GM12865 (cell line): ENCODE measurements around the gene SDC1.
"Not testable (repeated sequence)": the region's sequence is repeated elsewhere in the genome, so short reads cannot be mapped to it uniquely, and the experiment has no call there.

Experiments used
- DNase-seq: peaks from one replicate; pipeline ENCODE4 v3.0.0; 2010; ENCODE audit warnings: low read depth
- H3K4me3 ChIP-seq: 2 replicates; pipeline ENCODE4 v1.5.1; 2011; ENCODE audit warnings: mild to moderate bottlenecking, low read depth, low read length, control low read depth
- TF ChIP-seq, protein P1 (sequence below): IDR thresholded peaks from 2 replicates; pipeline ENCODE4 v1.5.1; 2011; ENCODE audit warnings: low read length, control low read depth, low read depth, inconsistent platforms; ENCODE audit not compliant: insufficient read depth; ENCODE audit errors: missing control alignments

SDC1 gene

DNA sequence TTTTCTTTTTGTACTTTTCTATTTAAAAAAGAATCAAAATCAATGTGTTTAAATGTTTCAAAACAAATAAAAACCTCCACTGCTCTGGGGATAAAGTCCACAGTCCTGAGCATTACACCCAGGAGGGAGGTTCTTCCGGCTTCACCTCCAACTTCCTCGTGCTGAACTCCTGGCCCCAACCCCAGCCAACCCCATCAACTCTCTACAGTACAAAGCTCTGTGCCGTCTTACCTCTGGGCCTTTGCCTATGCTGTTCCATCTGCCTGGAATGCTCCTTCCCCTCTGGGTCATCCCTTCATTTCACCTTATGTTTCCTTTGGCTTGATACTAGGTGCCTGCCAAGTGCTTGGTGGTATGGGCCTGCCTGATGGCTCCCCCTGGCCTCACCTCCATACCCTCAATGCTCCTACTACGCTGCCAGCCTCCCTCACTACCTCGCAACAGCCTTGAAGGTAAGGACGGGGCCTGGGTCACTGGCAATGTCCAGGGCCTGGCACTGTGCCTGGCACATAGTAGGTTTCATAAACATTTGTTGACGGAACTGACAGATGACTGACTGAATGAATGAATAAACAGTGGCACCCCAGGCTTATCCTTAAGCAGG lies 28.8 kb downstream of the SDC1 start:
- DNase-seq = no peak
- TF ChIP-seq, protein P1, sequence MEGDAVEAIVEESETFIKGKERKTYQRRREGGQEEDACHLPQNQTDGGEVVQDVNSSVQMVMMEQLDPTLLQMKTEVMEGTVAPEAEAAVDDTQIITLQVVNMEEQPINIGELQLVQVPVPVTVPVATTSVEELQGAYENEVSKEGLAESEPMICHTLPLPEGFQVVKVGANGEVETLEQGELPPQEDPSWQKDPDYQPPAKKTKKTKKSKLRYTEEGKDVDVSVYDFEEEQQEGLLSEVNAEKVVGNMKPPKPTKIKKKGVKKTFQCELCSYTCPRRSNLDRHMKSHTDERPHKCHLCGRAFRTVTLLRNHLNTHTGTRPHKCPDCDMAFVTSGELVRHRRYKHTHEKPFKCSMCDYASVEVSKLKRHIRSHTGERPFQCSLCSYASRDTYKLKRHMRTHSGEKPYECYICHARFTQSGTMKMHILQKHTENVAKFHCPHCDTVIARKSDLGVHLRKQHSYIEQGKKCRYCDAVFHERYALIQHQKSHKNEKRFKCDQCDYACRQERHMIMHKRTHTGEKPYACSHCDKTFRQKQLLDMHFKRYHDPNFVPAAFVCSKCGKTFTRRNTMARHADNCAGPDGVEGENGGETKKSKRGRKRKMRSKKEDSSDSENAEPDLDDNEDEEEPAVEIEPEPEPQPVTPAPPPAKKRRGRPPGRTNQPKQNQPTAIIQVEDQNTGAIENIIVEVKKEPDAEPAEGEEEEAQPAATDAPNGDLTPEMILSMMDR = no peak
- H3K4me3 ChIP-seq = no peak overlapping the region

DNA sequence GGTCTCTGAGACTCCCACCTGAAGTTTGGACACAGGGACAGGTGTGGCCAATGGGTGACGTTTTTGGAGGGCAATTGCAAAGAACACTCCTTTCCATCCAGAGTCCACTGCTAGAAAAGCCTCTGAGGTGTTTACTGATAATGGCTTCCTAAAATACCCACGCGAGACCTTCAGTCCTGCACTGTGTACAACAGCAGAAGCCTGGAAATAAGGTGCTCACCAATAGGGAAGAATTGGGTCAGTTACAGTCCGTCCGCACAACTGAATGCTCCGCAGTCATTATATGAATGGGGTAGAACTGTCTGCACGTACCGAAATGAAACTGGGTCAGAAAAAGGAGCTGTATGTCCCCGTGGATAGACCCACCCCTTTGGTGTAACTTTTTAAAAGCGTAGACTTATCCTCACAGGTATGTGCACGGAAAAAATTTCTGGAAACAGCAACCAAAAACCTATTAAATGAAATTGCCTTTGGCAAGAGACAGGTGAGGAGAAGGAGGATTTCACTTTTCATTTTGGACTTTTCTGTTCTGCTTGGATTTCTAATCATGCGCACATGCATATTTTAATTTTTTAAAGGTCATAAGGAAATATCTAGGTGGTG lies 29.4 kb downstream of the SDC1 start:
- TF ChIP-seq, protein P1 = no peak
- no peak overlapping the region for H3K4me3 ChIP-seq
- DNase-seq = no peak

DNA sequence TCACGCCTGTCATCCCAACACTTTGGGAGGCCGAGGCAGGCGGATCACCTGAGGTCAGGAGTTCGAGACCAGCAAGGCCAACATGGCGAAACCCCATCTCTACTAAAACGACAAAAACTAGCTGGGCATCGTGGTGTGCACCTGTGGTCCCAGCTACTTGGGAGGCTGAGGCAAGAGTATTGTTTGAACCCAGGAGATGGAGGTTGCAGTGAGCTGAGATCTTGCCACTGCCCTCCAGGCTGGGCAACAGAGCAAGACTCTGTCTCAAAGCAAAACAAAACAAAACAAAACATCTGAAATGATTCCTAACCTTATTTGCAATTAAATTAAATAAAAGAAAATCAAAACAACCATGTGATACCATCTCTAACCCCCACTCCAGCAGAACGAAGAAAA lies 29.9 kb downstream of the SDC1 start:
- not testable (repeated sequence) for DNase-seq, H3K4me3 ChIP-seq

DNA sequence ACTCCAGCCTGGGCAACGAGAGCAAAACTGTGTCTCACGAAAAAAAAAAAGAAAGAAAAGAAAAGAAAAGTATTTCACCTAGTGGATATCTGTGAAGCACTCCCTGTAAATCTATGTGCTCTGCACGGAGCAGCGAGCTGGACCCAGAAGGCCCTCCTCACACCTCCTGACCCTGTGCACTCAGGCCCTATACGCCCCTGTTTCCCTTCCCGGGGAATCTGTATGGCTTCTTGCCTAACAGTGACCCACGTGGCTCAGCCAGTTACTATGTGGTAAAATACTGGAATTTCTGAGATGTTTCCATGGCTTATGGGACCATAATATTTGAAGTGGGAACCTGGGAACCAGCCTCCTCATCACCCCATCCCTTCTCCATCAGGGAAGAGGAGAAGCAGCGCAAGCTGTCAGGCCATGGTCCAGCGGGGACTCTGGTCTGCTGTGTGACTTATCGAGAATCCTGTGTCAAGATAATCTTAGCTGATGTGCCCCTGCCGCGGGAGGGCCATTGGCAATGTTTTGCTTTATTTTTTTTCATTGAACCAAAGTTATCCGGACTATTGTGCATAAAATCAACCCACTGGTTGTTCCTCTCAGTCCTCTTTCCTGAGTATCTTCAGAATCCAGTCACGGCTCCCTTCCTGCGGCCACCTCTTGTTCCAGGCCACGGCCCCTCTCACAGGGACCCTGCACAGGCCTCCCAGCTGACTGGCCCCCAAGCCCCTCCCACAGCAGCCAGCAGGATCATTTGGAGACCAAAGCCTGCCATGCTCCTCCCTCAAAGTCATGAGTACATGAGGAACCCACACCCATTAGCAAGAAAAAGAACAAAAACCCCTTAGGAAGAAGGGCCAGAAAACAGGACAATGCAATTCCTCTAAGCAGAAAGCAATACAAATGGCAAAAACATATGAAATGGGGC lies 30.6 kb downstream of the SDC1 start:
- DNase-seq = no peak
- TF ChIP-seq, protein P1 = no peak
- no peak overlapping the region for H3K4me3 ChIP-seq

DNA sequence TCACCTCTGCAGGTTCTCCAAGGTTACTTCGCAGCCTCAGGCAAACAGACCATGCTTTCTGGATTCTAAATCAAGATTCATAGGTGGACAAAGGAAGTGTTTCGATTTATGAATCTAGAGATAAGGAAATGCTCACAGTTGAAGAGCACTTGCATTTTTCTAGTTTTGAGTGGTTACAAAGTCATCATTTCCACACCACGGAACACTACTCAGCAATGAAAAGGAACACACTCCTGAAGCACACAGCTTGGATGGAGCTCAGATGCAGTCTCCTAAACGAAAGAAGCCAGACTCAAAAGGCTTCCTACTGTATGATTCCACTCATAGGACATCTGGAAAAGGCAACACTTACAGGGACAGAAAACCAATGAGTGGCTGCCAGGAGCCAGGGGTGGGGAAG lies 31.7 kb downstream of the SDC1 start:
- no peak for DNase-seq
- TF ChIP-seq, protein P1 = no peak
- H3K4me3 ChIP-seq = no peak overlapping the region

DNA sequence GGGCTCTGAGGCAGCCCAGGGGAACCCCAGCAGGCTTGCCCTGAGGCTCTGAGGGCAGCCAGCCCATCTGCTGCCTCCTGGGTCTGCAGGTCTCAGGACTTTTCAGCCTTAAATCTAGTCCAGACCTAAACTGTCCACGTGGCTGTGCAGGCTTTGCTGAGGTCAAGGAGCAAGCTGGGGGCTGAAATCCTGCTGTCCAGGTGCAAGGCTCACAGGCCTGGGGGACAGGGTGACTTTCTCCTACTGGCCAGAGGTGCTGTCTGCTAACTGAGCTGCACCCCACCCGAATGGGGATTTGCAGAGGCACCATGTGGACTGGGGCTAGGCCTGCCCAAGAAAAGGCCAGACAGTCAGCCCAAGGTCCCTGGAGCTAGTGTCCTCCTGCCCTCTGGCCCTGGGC lies 32.1 kb downstream of the SDC1 start:
- no peak overlapping the region for H3K4me3 ChIP-seq
- TF ChIP-seq, protein P1 = no peak
- no peak for DNase-seq
